KMS-11 (cell line): Measurements from ENCODE around the gene LRRC4C.

ENCODE experiments used
- H2AFZ ChIP-seq: fragments of 200-600 bp; sonication (generic); 2 replicates; pipeline ENCODE4 v1.6.1; 2016; ENCODE audit warnings: antibody characterized with exemption, mixed run types, low read depth
- H3K27ac ChIP-seq: fragments of 200-600 bp; sonication (generic); 2 replicates; pipeline ENCODE4 v1.6.1; 2016; ENCODE audit warnings: mild to moderate bottlenecking, mixed run types
- H3K27me3 ChIP-seq: fragments of 200-600 bp; sonication (generic); 2 replicates; pipeline ENCODE4 v1.6.1; 2017; ENCODE audit warnings: mild to moderate bottlenecking, low read depth, mixed run types, moderate library complexity; ENCODE audit not compliant: insufficient read depth
- H3K36me3 ChIP-seq: fragments of 200-600 bp; sonication (generic); 2 replicates; pipeline ENCODE4 v1.6.1; 2017; ENCODE audit warnings: mild to moderate bottlenecking, mixed run types; ENCODE audit not compliant: insufficient read depth
- H3K4me1 ChIP-seq: fragments of 200-600 bp; sonication (generic); 2 replicates; pipeline ENCODE4 v1.6.1; 2016; ENCODE audit warnings: mild to moderate bottlenecking, low read depth, mixed run types; ENCODE audit not compliant: poor library complexity, severe bottlenecking
- H3K4me2 ChIP-seq: fragments of 200-600 bp; sonication (generic); 2 replicates; pipeline ENCODE4 v1.7.0; 2016; ENCODE audit warnings: mild to moderate bottlenecking, mixed run types
- H3K4me3 ChIP-seq: fragments of 200-600 bp; sonication (generic); IDR thresholded peaks from 2 replicates; pipeline ENCODE4 v1.6.1; 2017; ENCODE audit warnings: low read depth, low read length, mixed read lengths; ENCODE audit not compliant: insufficient read depth
- H3K79me2 ChIP-seq: fragments of 200-600 bp; sonication (generic); 2 replicates; pipeline ENCODE4 v1.6.1; 2016; ENCODE audit warnings: low read depth, mixed run types; ENCODE audit not compliant: insufficient read depth
- H3K9ac ChIP-seq: fragments of 200-600 bp; sonication (generic); 2 replicates; pipeline ENCODE4 v1.6.1; 2016; ENCODE audit warnings: mild to moderate bottlenecking, mixed run types
- H4K20me1 ChIP-seq: fragments of 200-600 bp; sonication (generic); 2 replicates; pipeline ENCODE4 v1.6.1; 2016; ENCODE audit warnings: mild to moderate bottlenecking, mixed run types; ENCODE audit not compliant: insufficient read depth
- TF ChIP-seq, protein P1 (sequence below): fragments of 200-600 bp; sonication (generic); conservative IDR thresholded peaks from 2 replicates; pipeline ENCODE4 v1.6.1; 2017; ENCODE audit warnings: low read depth, mild to moderate bottlenecking, antibody characterized with exemption, low read length, moderate library complexity, mixed read lengths

Gene LRRC4C

DNA sequence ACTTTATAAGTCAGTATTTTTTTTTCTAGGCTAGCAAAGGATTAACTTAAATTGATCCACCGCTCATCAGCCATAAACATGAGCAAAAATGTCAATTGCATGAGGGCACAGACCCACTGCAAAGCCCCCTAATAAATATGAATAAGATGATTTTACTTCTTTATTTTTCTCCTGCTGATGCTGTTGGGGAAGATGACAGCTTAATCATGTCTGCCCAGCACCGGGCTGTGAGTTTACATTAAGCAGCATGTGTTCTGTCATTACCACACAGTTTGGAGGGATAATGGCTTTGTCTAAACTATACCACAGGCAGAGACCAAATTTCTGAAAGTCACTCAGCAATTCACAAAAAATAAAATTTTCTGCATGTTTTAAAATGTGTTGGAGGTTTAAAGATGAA is 346.3 kb downstream of the LRRC4C start:
- Histone ChIP-seq H3K27ac (no peak overlapping the region), H3K9ac (no peak overlapping the region), H3K79me2 (no peaks in the 10 kb centered on the region), H2AFZ (no peak overlapping the region), H3K4me2 (no peak overlapping the region), H3K4me3 (no peak overlapping the region), H3K36me3 (no peaks in the 10 kb centered on the region), H3K4me1 (peaks cover 7% of the 10 kb centered on the region), H3K27me3 (no peaks in the 10 kb centered on the region), H4K20me1 (no peaks in the 10 kb centered on the region)
- TF ChIP-seq, protein P1, sequence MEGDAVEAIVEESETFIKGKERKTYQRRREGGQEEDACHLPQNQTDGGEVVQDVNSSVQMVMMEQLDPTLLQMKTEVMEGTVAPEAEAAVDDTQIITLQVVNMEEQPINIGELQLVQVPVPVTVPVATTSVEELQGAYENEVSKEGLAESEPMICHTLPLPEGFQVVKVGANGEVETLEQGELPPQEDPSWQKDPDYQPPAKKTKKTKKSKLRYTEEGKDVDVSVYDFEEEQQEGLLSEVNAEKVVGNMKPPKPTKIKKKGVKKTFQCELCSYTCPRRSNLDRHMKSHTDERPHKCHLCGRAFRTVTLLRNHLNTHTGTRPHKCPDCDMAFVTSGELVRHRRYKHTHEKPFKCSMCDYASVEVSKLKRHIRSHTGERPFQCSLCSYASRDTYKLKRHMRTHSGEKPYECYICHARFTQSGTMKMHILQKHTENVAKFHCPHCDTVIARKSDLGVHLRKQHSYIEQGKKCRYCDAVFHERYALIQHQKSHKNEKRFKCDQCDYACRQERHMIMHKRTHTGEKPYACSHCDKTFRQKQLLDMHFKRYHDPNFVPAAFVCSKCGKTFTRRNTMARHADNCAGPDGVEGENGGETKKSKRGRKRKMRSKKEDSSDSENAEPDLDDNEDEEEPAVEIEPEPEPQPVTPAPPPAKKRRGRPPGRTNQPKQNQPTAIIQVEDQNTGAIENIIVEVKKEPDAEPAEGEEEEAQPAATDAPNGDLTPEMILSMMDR, result no peak

- no peak overlapping the region for H2AFZ ChIP-seq
- no peaks in the 10 kb centered on the region for H4K20me1 ChIP-seq
- H3K4me3 ChIP-seq, result no peak overlapping the region
- TF ChIP-seq, protein P1, result no peak
- no peaks in the 10 kb centered on the region for H3K27me3 ChIP-seq
- no peak overlapping the region for H3K4me2 ChIP-seq
- H3K4me1 ChIP-seq, result no peaks in the 10 kb centered on the region
- no peaks in the 10 kb centered on the region for H3K79me2 ChIP-seq
- no peak overlapping the region for H3K9ac ChIP-seq
- no peaks in the 10 kb centered on the region for H3K36me3 ChIP-seq
- H3K27ac ChIP-seq, result no peak overlapping the region
These were observed 348.9 kb downstream of the LRRC4C start for GRCh38 chr11:41110527-41110926.

GRCh38 chr11:41102471-41102870 is 357.0 kb downstream of the LRRC4C start:
- Histone ChIP-seq H4K20me1 (no peaks in the 10 kb centered on the region), H2AFZ (no peak overlapping the region), H3K27ac (no peak overlapping the region), H3K4me2 (no peak overlapping the region), H3K4me1 (no peaks in the 10 kb centered on the region), H3K4me3 (no peak overlapping the region), H3K79me2 (no peaks in the 10 kb centered on the region), H3K9ac (no peak overlapping the region), H3K36me3 (no peaks in the 10 kb centered on the region), H3K27me3 (no peaks in the 10 kb centered on the region)
- TF ChIP-seq, protein P1, result no peak

DNA sequence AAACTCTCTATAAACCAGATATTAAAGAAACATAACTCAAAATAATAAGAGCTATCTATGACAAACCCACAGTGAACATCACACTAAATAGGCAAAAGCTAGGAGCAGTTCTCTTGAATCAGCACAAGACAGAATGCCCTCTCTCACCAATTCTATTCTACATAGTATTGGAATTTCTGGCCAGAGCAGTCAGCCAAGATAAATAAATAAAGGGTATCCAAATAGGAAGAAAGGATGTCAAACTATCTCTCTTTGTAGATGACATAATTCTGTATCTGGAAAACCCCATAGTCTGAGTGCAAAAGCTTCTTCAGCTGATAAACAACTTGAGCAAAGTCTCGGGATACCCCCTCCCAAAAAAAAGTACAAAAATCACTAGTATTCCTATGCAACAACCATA is 359.8 kb downstream of the LRRC4C start:
- H3K4me3 ChIP-seq, result no peak overlapping the region
- H3K9ac ChIP-seq, result no peak overlapping the region
- no peak overlapping the region for H2AFZ ChIP-seq
- H3K27me3 ChIP-seq, result no peaks in the 10 kb centered on the region
- no peaks in the 10 kb centered on the region for H3K36me3 ChIP-seq
- TF ChIP-seq, protein P1, result no peak
- H3K4me1 ChIP-seq, result no peaks in the 10 kb centered on the region
- no peak overlapping the region for H3K4me2 ChIP-seq
- no peaks in the 10 kb centered on the region for H3K79me2 ChIP-seq
- no peaks in the 10 kb centered on the region for H4K20me1 ChIP-seq
- no peak overlapping the region for H3K27ac ChIP-seq

DNA sequence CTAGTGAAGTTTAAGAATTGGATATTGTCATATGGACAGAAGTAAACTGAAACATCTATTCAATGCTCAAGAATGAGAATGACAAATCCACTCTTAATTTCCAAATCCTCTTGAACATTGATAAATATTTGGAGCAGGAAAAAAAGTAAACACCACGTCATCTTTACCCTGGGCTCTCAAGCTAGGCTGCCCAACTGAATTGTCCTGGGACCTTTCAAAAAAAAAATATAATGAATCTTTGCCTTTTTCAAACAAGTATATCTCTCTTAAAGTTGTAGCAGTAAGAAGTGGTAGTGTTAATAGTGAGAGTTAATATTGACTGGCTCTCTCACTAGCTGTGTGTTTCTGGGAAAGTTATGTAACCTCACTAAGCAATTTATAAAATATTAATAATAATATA is 374.3 kb downstream of the LRRC4C start:
- H3K27ac ChIP-seq, result no peak overlapping the region
- TF ChIP-seq, protein P1, result no peak
- H3K4me3 ChIP-seq, result no peak overlapping the region
- H2AFZ ChIP-seq, result no peak overlapping the region
- H3K4me2 ChIP-seq, result no peak overlapping the region
- no peaks in the 10 kb centered on the region for H3K27me3 ChIP-seq
- no peak overlapping the region for H3K9ac ChIP-seq
- no peaks in the 10 kb centered on the region for H3K79me2 ChIP-seq
- no peaks in the 10 kb centered on the region for H3K36me3 ChIP-seq
- no peaks in the 10 kb centered on the region for H3K4me1 ChIP-seq
- no peaks in the 10 kb centered on the region for H4K20me1 ChIP-seq
